HG03469 (cell line): Measurements from ENCODE around the gene ZNF629.

Source experiments
- ATAC-seq: cut with Tn5 transposase; IDR thresholded peaks from one replicate; pipeline ENCODE4 v1.9.1; 2021; ENCODE audit warnings: mild to moderate bottlenecking, moderate library complexity, moderate number of reproducible peaks; ENCODE audit not compliant: unreplicated experiment

Gene ZNF629

GRCh38 chr16:30767767-30768465 is 19.1 kb downstream of the ZNF629 start:
- ATAC-seq = no peak

- ATAC-seq = no peak
Measured at GRCh38 chr16:30766933-30767284, 20.1 kb downstream of the ZNF629 start.

- no peak for ATAC-seq
Measured at GRCh38 chr16:30766206-30766932, 20.6 kb downstream of the ZNF629 start.

- no peak for ATAC-seq
Measured at GRCh38 chr16:30764816-30765465, 22.1 kb downstream of the ZNF629 start.

GRCh38 chr16:30764086-30764485 is 22.9 kb downstream of the ZNF629 start:
- no peak for ATAC-seq

- ATAC-seq = no peak
Measured at GRCh38 chr16:30762991-30763725, 23.8 kb downstream of the ZNF629 start.

GRCh38 chr16:30761928-30762902 is 24.8 kb downstream of the ZNF629 start, which contains the start of the genes CFAP119 and RNF40:
CFAP119 (minus strand) TSS chr16:30762062; CDS start chr16:30761748, 314 bp downstream.
RNF40 (plus strand) TSS chr16:30762322; CDS start chr16:30762546, 224 bp downstream.
- ATAC-seq = peak; percentile 66

- peak; percentile 6 for ATAC-seq
Measured at GRCh38 chr16:30761427-30761927, 25.5 kb downstream of the ZNF629 start.

- no peak for ATAC-seq
Measured at GRCh38 chr16:30760577-30761426, 26.2 kb downstream of the ZNF629 start.

GRCh38 chr16:30760001-30760559 is 26.9 kb downstream of the ZNF629 start:
- no peak for ATAC-seq

- no peak for ATAC-seq
Measured at GRCh38 chr16:30758988-30759491, 28.0 kb downstream of the ZNF629 start.

GRCh38 chr16:30757316-30757715 is 29.7 kb downstream of the ZNF629 start:
- no peak for ATAC-seq

- ATAC-seq = no peak
Measured at GRCh38 chr16:30756781-30757100, 30.3 kb downstream of the ZNF629 start.

GRCh38 chr16:30755955-30756780 is 30.8 kb downstream of the ZNF629 start:
- ATAC-seq = no peak

- no peak for ATAC-seq
Measured at GRCh38 chr16:30753596-30753995, 33.4 kb downstream of the ZNF629 start.

GRCh38 chr16:30750876-30751465 is 36.0 kb downstream of the ZNF629 start:
- no peak for ATAC-seq

- ATAC-seq = no peak
Measured at GRCh38 chr16:30750201-30750600, 36.8 kb downstream of the ZNF629 start.
